NCI-H524 (cell line): ENCODE measurements around the gene FRMD4A.

Experiments used
- DNase-seq, 2 experiments: peaks; one replicate each; lab custom pipeline; 2025; lab: John Stamatoyannopoulos, UW

The FRMD4A gene

DNA sequence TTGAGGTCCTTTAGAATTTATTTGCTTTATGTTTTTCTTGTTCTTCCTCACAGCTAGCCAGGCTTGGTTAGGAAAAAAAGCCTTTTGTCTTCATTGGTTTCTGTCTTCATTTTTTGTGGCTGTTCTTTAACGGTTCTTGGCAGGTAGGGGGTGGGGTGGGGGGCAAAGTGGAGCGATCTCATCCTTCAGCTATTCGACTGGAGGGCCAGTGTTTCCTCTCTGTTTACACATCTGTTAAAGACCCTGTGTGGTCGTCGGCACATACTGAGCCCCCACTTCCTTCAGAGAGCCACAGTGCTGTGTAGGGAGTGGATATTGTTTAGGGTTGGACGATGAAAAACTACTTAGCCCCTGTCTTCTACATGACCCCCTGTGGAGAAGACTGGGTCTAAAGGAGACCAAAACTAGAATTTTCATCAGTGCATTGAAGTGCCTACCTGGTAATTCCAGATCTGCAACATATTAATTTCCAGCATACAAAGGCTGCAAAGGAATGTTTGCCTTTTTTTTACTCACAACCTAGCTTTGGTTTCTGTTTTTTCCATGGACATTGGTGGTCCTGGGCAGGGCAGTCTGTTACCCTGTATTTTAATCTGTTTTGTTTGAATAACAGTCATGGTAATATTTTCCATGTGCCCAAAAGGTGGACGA, 714.9 kb downstream of the FRMD4A start:
- DNase-seq, result no peak

GRCh38 chr10:13614530-13615332, 716.0 kb downstream of the FRMD4A start:
- no peak for DNase-seq

GRCh38 chr10:13613519-13613918, 717.2 kb downstream of the FRMD4A start:
- DNase-seq, result peak in 1 of 2 experiments; percentile 2

DNA sequence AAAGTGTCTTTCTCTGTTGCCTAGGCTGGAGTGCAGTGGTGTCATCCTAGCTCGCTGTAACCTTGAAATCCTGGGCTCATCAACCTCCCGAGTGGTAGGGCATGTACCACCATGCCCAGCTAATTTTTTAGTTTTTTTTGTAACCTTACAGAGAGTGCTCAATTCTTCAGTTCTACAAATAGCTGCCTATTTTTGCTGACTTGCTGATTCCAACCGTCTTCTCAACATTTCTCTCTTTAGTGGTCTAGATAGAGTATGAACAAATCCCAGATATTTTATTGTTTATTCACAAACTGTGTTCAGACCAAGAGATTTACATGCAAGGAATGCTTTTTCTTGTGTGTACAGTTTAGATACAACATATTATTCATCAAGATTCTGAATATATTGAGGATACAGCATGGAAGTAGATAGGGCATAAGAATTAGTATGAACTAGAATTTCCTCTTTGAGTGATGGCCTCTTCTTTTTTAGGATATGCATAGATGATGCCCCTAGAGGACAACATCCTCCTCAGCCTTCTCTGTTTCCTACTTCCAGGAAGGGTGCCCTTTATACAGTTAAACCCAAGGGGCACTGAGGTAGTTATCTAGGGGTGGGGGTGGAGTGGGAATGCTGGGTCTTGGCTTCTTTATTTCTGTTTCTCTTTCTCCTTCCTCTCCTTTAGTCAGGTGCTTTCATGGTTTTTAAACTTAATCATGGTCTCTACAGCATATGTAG, 717.9 kb downstream of the FRMD4A start:
- no peak for DNase-seq

DNA sequence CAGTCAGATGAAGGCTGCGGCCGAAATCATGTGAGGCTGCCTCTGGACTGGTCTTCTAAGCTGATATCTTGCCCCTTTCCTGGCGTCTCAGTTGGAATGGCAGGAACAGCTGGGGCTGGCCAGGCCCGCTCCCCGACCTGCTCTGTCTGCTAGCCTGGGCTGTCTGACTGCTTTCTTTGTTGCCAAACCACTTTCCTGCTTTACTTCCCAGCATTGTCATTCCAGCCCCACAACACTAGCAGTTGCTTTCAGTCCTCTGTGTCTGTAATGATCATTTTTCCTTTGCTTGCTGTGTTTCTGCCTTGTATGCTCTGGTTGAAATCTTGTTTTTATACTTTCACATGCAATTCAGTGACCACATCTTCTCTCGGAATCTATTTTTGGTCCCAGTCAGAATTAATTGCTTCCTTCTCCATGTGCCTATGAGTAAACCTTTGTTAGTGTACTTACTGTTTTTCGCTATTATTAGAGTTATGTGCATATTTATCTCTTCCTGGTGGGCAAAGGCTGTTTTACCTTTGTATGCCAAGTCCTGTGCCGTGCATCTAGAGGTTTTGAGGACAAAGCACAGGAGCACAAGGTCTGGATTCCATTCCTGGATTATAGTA, 722.4 kb downstream of the FRMD4A start:
- DNase-seq, result no peak

GRCh38 chr10:13604357-13605040, 726.2 kb downstream of the FRMD4A start:
- no peak for DNase-seq

- DNase-seq, result no peak
These were observed 732.8 kb downstream of the FRMD4A start for GRCh38 chr10:13597909-13598308.

- no peak for DNase-seq
These were observed 736.1 kb downstream of the FRMD4A start for GRCh38 chr10:13594641-13595040.
